Loucy (cell line): ENCODE measurements around the gene UBE2QL1.

Experiments
- H2AFZ ChIP-seq: fragments of 200-600 bp; sonication (generic); 2 replicates; pipeline ENCODE4 v1.6.0; 2016; ENCODE audit warnings: antibody characterized with exemption, mild to moderate bottlenecking, low read length, moderate library complexity
- H3F3A ChIP-seq: fragments of 200-600 bp; 2 replicates; pipeline ENCODE4 v1.6.0; 2016; ENCODE audit warnings: antibody characterized with exemption, low read depth, mild to moderate bottlenecking
- H3K27me3 ChIP-seq: fragments of 200-600 bp; sonication (generic); 2 replicates; pipeline ENCODE4 v1.6.1; 2014; ENCODE audit warnings: low read length, mild to moderate bottlenecking; ENCODE audit not compliant: insufficient read depth, poor library complexity, severe bottlenecking
- H3K36me3 ChIP-seq: fragments of 200-600 bp; sonication (generic); 2 replicates; pipeline ENCODE4 v1.6.1; 2016; ENCODE audit warnings: low read length; ENCODE audit not compliant: insufficient read depth
- H3K4me1 ChIP-seq: fragments of 200-600 bp; sonication (generic); 2 replicates; pipeline ENCODE4 v1.5.1; 2014; ENCODE audit warnings: low read length, mild to moderate bottlenecking; ENCODE audit not compliant: insufficient read depth, poor library complexity, severe bottlenecking
- H3K4me2 ChIP-seq: fragments of 200-600 bp; sonication (generic); 2 replicates; pipeline ENCODE4 v1.6.0; 2014; ENCODE audit warnings: antibody characterized with exemption, low read length, low read depth, mild to moderate bottlenecking; ENCODE audit not compliant: poor library complexity, severe bottlenecking
- H3K4me3 ChIP-seq: fragments of 200-600 bp; sonication (generic); 2 replicates; pipeline ENCODE4 v1.5.1; 2014; ENCODE audit warnings: low read length, mild to moderate bottlenecking, mixed read lengths; ENCODE audit not compliant: poor library complexity, severe bottlenecking
- H3K79me2 ChIP-seq: fragments of 200-600 bp; sonication (generic); 2 replicates; pipeline ENCODE4 v1.6.1; 2014; ENCODE audit warnings: low read length; ENCODE audit not compliant: insufficient read depth
- H3K9ac ChIP-seq: fragments of 200-600 bp; sonication (generic); 2 replicates; pipeline ENCODE4 v1.6.0; 2014; ENCODE audit warnings: mild to moderate bottlenecking, low read depth, low read length, moderate library complexity; ENCODE audit not compliant: poor library complexity, severe bottlenecking
- H3K9me2 ChIP-seq: fragments of 200-600 bp; sonication (generic); replicated peaks from 2 replicates; pipeline ENCODE4 v1.6.1; 2016; ENCODE audit warnings: low read depth, low read length, mixed read lengths
- H3K9me3 ChIP-seq: fragments of 200-600 bp; sonication (generic); 2 replicates; pipeline ENCODE4 v1.6.1; 2014; ENCODE audit warnings: mild to moderate bottlenecking, antibody characterized with exemption, low read length, low read depth; ENCODE audit not compliant: insufficient read depth
- H4K20me1 ChIP-seq: fragments of 200-600 bp; sonication (generic); 2 replicates; pipeline ENCODE4 v1.6.0; 2014; ENCODE audit warnings: antibody characterized with exemption, low read length, mild to moderate bottlenecking; ENCODE audit not compliant: insufficient read depth, poor library complexity, severe bottlenecking
- EZH2phosphoT487 ChIP-seq: fragments of 200-600 bp; IDR thresholded peaks from 2 replicates; pipeline ENCODE4 v1.6.1; 2018; ENCODE audit warnings: antibody characterized with exemption, mild to moderate bottlenecking, moderate library complexity, borderline replicate concordance
- TF ChIP-seq, protein P1 (sequence below): fragments of 200-600 bp; sonication (generic); conservative IDR thresholded peaks from 2 replicates; pipeline ENCODE4 v1.5.1; 2014; ENCODE audit warnings: mild to moderate bottlenecking, antibody characterized with exemption, low read length

The UBE2QL1 gene

DNA sequence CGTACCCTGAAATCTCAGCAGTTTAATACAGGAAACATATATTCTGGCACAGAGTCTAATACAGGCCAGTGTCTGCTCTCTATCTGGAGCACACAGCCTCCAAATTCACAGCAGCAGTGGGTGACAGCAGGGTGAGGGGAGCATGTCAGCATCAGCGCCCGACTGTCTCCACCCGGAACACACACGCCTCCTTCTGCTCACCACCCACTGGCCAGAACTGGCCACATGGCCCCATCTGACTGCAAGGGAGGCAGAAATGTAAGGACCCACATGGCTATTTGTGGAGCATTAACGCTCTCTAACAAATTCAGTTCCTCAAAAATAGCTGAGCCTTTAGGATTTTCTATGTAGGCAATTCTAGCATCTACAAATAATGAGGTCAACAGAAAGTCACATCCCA is 24.6 kb downstream of the UBE2QL1 start:
- H3F3A ChIP-seq: no peaks in the 10 kb centered on the region
- no peak overlapping the region for H3K4me3 ChIP-seq
- no peaks in the 10 kb centered on the region for H3K79me2 ChIP-seq
- H3K4me2 ChIP-seq: no peak overlapping the region
- H3K9ac ChIP-seq: no peak overlapping the region
- no peaks in the 10 kb centered on the region for H3K36me3 ChIP-seq
- H2AFZ ChIP-seq: no peak overlapping the region
- H3K9me3 ChIP-seq: peaks cover 9% of the 10 kb centered on the region; the same call in 1 of the 2 replicates
- no peaks in the 10 kb centered on the region for H3K27me3 ChIP-seq
- no peaks in the 10 kb centered on the region for H4K20me1 ChIP-seq
- no peaks in the 10 kb centered on the region for H3K9me2 ChIP-seq
- no peak for TF ChIP-seq EZH2phosphoT487
- TF ChIP-seq, protein P1, sequence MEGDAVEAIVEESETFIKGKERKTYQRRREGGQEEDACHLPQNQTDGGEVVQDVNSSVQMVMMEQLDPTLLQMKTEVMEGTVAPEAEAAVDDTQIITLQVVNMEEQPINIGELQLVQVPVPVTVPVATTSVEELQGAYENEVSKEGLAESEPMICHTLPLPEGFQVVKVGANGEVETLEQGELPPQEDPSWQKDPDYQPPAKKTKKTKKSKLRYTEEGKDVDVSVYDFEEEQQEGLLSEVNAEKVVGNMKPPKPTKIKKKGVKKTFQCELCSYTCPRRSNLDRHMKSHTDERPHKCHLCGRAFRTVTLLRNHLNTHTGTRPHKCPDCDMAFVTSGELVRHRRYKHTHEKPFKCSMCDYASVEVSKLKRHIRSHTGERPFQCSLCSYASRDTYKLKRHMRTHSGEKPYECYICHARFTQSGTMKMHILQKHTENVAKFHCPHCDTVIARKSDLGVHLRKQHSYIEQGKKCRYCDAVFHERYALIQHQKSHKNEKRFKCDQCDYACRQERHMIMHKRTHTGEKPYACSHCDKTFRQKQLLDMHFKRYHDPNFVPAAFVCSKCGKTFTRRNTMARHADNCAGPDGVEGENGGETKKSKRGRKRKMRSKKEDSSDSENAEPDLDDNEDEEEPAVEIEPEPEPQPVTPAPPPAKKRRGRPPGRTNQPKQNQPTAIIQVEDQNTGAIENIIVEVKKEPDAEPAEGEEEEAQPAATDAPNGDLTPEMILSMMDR: no peak
- no peaks in the 10 kb centered on the region for H3K4me1 ChIP-seq

DNA sequence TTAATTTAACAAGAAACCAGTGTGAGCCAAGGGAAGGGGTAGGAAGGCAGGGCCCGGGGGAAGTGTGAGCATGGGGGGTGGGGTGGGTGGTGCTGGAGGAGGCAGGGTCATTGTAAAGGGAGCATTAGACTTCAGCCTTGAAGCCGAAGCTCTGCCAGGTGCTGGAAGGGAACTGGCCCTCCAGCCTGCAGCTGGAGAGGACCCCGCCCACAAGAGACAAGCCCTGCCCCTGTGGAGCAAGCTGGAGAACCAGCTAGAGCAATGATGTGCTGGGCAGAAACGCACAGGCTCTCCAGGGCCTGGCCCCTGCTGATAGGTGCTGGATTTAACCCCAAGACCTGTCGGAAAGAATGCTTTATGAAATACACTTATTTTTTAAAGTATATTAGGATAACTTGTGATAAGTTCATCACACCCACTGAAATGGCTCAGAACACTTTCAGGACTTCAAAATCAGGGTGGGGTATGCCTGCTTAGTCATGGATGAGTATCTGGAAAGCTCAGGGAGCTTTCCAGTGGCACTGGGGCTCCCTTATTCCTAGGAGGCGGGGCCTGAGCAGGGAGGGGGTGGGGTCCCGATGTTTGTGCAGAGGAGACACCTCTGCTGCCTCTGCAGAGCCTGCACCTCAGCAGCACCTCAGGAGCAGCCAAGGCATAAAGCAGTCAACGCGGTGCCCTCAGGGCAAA is 27.1 kb downstream of the UBE2QL1 start:
- Histone ChIP-seq H4K20me1 (no peaks in the 10 kb centered on the region), H3K79me2 (no peaks in the 10 kb centered on the region), H3K36me3 (no peaks in the 10 kb centered on the region), H2AFZ (no peak overlapping the region), H3K27me3 (no peaks in the 10 kb centered on the region), H3K4me3 (no peak overlapping the region), H3K9me2 (no peaks in the 10 kb centered on the region), H3F3A (no peaks in the 10 kb centered on the region), H3K4me2 (no peak overlapping the region), H3K9me3 (peaks cover 13% of the 10 kb centered on the region; the same call in 1 of the 2 replicates), H3K9ac (no peak overlapping the region), H3K4me1 (no peaks in the 10 kb centered on the region)
- TF ChIP-seq, protein P1: no peak
- TF ChIP-seq EZH2phosphoT487: no peak

DNA sequence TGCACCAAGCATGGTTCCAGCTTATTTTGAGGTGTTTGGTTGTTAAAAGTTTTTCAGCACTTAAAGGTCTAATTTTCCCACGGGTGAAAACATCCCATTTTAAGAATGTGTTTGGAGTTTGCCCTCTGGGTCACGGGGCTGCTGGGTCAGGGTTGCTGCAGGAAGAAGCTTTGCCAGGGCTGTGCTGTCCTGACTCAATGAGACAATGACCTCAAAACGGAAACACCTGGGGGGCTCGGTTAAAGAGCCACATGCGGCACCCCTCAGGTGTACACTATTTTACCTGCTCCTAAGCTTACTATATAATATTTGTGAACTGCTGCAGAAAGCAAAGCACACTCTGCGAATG is 27.6 kb downstream of the UBE2QL1 start:
- Histone ChIP-seq H3K4me2 (no peak overlapping the region), H3K9me2 (no peaks in the 10 kb centered on the region), H3K27me3 (no peaks in the 10 kb centered on the region), H3K9ac (no peak overlapping the region), H2AFZ (no peak overlapping the region), H3K79me2 (no peaks in the 10 kb centered on the region), H3K36me3 (no peaks in the 10 kb centered on the region), H4K20me1 (no peaks in the 10 kb centered on the region), H3K9me3 (peaks cover 18% of the 10 kb centered on the region; the same call in 1 of the 2 replicates), H3K4me1 (no peaks in the 10 kb centered on the region), H3K4me3 (no peak overlapping the region), H3F3A (no peaks in the 10 kb centered on the region)
- TF ChIP-seq, protein P1: no peak
- TF ChIP-seq EZH2phosphoT487: no peak
